Panc1 (cell line): Measurements from ENCODE around the gene NBL1. TPM values are rescaled to one million over a fixed set of nuclear protein-coding genes. Genes with fewer than 3 reads are reported as not detected.

Experiments used
- ATAC-seq: fragments of 200-7000 bp; cut with Tn5 transposase; 2 replicates; pipeline ENCODE4 v1.9.1; 2020; ENCODE audit warnings: mild to moderate bottlenecking, moderate library complexity
- BruUV-seq: library from RNA; stranded (reverse); fragments of 400-500 nt; replicated peaks from 2 replicates; lab custom pipeline; 2021; lab: Mats Ljungman, UMichigan
- CTCF ChIA-PET: fragments of 300-600 bp; sonication (Branson Sonifier 250); formaldehyde crosslinking; loops from one replicate; lab custom pipeline; 2022; ENCODE audit warnings: antibody characterized with exemption; lab: Charles Lee
- POLR2A ChIA-PET: fragments of 300-600 bp; sonication (Branson Sonifier 250); formaldehyde crosslinking; loops from one replicate; lab custom pipeline; 2022; ENCODE audit warnings: antibody characterized with exemption; lab: Charles Lee
- DNase-seq: peaks from one replicate; pipeline ENCODE4 v3.0.0-alpha.2; 2010; ENCODE audit warnings: low read depth, low spot score
- H3K27ac ChIP-seq: 2 replicates; pipeline ENCODE4 v1.5.1; 2011; ENCODE audit warnings: mild to moderate bottlenecking, low read length, inconsistent platforms
- H3K27me3 ChIP-seq: fragments of 200-500 bp; sonication (Bioruptor generic); 2 replicates; pipeline ENCODE4 v1.6.0; 2014; ENCODE audit warnings: low read length, inconsistent platforms; ENCODE audit not compliant: control insufficient read depth, insufficient read depth
- H3K36me3 ChIP-seq: fragments of 200-500 bp; sonication (Bioruptor generic); 2 replicates; pipeline ENCODE4 v1.5.1; 2014; ENCODE audit warnings: inconsistent platforms, mild to moderate bottlenecking, low read length, moderate library complexity; ENCODE audit not compliant: control insufficient read depth, insufficient read depth
- H3K4me1 ChIP-seq: 2 replicates; pipeline ENCODE4 v1.5.1; 2011; ENCODE audit warnings: inconsistent platforms, mild to moderate bottlenecking, low read length, moderate library complexity; ENCODE audit not compliant: control insufficient read depth, insufficient read depth
- H3K4me3 ChIP-seq, 2 experiments: 2 replicates each; pipeline ENCODE4 v1.5.1; 2011 to 2012; ENCODE audit warnings: low read depth in 2 of 2, low read length in 2 of 2, mild to moderate bottlenecking in 2 of 2, inconsistent platforms in 1 of 2, moderate library complexity in 1 of 2
- H3K9me3 ChIP-seq: fragments of 200-500 bp; sonication (Bioruptor generic); 2 replicates; pipeline ENCODE4 v1.5.1; 2014; ENCODE audit warnings: low read depth, mild to moderate bottlenecking, inconsistent platforms, low read length, moderate library complexity; ENCODE audit not compliant: control insufficient read depth, insufficient read depth
- CTCF ChIP-seq: fragments of 450-650 bp; IDR thresholded peaks from 2 replicates; pipeline ENCODE4 v1.5.1; 2017; ENCODE audit warnings: mild to moderate bottlenecking
- POLR2AphosphoS5 ChIP-seq: IDR thresholded peaks from 2 replicates; pipeline ENCODE4 v1.6.1; 2012; ENCODE audit warnings: mild to moderate bottlenecking, low read depth, low read length, moderate library complexity
- REST ChIP-seq, 2 experiments: IDR thresholded peaks; 2 replicates each; pipeline ENCODE4 v1.6.1; 2011 to 2012; ENCODE audit warnings: low read depth in 2 of 2, control low read depth in 1 of 2, low read length in 1 of 2, mild to moderate bottlenecking in 1 of 2, moderate library complexity in 1 of 2; ENCODE audit not compliant: insufficient read depth in 1 of 2
- SIN3A ChIP-seq: IDR thresholded peaks from 2 replicates; pipeline ENCODE4 v1.6.1; 2012; ENCODE audit warnings: low read depth, mild to moderate bottlenecking, low read length, moderate library complexity, borderline replicate concordance; ENCODE audit not compliant: insufficient read depth
- TCF7L2 ChIP-seq: IDR thresholded peaks from 2 replicates; pipeline ENCODE4 v1.6.1; 2011; ENCODE audit warnings: mild to moderate bottlenecking, low read depth, low read length, inconsistent platforms
- in situ Hi-C: cut with HindIII; loops from 2 replicates; pipeline ENCODE4 v1.10.0; 2016; ENCODE audit warnings: low sequenced_read_pairs, low pct_unique_long_range_greater_than_20kb
- intact Hi-C: fragments of 100-400 bp; cut with micrococcal nuclease; formaldehyde crosslinking; loops from one replicate; pipeline ENCODE4 v1.10.0; 2022; ENCODE audit not compliant: unreplicated experiment
- total RNA-seq: library from RNA; stranded (reverse); gene quantifications from one replicate; pipeline ENCODE4 v1.2.1, GENCODE V29; 2021; ENCODE audit not compliant: unreplicated experiment

Gene NBL1
- total RNA-seq, 1 experiment from 2014 or later: 191 TPM

- BruUV-seq: no TSS peak
- Histone ChIP-seq H3K27ac (no peak overlapping the region), H3K36me3 (no peaks in the 10 kb centered on the region), H3K9me3 (no peaks in the 10 kb centered on the region), H3K27me3 (no peaks in the 10 kb centered on the region), H3K4me3 (no peak overlapping the region), H3K4me1 (no peaks in the 10 kb centered on the region)
- ChIA-PET CTCF (no interaction called here), POLR2A (no interaction called here)
- in situ Hi-C loops (no loop called here), intact Hi-C loops (no loop called here)
- ATAC-seq (no peak), DNase-seq (no peak)
- TF ChIP-seq POLR2AphosphoS5 (no peak), SIN3A (no peak), TCF7L2 (no peak), REST (IDR thresholded peaks at IDR 0.05; ENCODE audit: insufficient read depth in 1 of 2, low read depth in 2 of 2, low read length in 1 of 2) (no peak), CTCF (no peak)
These were observed 40.6 kb downstream of the NBL1 start for GRCh38 chr1:19684677-19685076.

GRCh38 chr1:19685994-19686393 is 41.9 kb downstream of the NBL1 start:
- no peaks in the 10 kb centered on the region for H3K36me3 ChIP-seq
- CTCF ChIA-PET: no interaction called here

More at GRCh38 chr1:19685994-19686393, 41.9 kb downstream of the NBL1 start:
- ATAC-seq (no peak), DNase-seq (no peak)
- H3K4me1 ChIP-seq: no peaks in the 10 kb centered on the region
- POLR2A ChIA-PET: no interaction called here
- in situ Hi-C loops (no loop called here), intact Hi-C loops (no loop called here)
- no peaks in the 10 kb centered on the region for H3K9me3 ChIP-seq
- BruUV-seq: no TSS peak
- H3K27me3 ChIP-seq: no peaks in the 10 kb centered on the region
- no peak overlapping the region for H3K4me3 ChIP-seq
- TF ChIP-seq POLR2AphosphoS5 (no peak), REST (IDR thresholded peaks at IDR 0.05; ENCODE audit: insufficient read depth in 1 of 2, low read depth in 2 of 2, low read length in 1 of 2) (no peak), SIN3A (no peak), CTCF (no peak), TCF7L2 (no peak)
- H3K27ac ChIP-seq: no peak overlapping the region
